ENCODE measurements around the gene GIGYF2. TPM values are rescaled to one million over a fixed set of nuclear protein-coding genes. Genes with fewer than 3 reads are reported as not detected.

GIGYF2 gene
- total RNA-seq, 4 donors from 2014 or later: 62.6 to 88.3 (median 67.7) TPM

DNA sequence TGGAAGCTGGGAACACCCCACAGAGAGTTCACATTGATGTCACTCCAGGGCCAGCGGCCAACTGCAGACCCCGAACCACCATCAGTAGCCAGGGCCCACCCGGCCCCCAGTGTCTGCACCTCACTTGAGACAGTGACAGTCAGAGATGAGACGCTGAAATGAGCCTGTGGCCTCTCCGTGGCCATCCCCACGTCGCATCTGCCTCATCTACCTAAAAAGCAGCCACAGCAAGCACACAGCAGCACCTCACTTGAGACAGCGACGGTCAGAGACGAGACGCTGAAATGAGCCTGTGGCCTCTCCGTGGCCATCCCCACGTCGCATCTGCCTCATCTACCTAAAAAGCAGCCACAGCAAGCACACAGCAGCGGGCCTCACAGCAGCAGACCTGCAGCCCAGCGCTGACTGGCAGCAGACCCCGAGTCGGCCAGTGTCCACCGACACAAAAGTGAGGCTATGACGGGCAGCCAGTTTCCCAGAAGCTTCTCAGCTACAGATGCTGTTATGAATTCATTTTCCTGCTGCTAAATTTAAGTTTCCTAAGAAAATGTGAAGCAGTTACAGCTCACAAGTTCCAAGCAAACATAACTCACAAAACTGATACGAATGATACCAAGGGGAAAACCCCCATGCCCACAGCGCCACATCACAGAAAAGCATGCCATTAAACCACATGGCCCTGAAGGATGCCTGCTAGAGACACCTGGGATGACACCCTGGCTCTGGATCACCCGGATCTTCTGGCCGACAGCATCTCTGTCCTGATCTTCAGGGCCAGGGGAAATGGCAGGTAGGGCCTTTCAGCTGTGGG, 200.7 kb downstream of the GIGYF2 start:
- Histone ChIP-seq H3K9me3 (no peaks in the 10 kb centered on the region), H3K27ac (no peak overlapping the region), H3K4me3 (no peak overlapping the region), H3K36me3 (no peaks in the 10 kb centered on the region), H3K4me1 (no peaks in the 10 kb centered on the region), H3K27me3 (peaks cover 45% of the 10 kb centered on the region)
- TF ChIP-seq POLR2A (IDR thresholded peaks at IDR 0.05): no peak
- TF ChIP-seq, protein P1, sequence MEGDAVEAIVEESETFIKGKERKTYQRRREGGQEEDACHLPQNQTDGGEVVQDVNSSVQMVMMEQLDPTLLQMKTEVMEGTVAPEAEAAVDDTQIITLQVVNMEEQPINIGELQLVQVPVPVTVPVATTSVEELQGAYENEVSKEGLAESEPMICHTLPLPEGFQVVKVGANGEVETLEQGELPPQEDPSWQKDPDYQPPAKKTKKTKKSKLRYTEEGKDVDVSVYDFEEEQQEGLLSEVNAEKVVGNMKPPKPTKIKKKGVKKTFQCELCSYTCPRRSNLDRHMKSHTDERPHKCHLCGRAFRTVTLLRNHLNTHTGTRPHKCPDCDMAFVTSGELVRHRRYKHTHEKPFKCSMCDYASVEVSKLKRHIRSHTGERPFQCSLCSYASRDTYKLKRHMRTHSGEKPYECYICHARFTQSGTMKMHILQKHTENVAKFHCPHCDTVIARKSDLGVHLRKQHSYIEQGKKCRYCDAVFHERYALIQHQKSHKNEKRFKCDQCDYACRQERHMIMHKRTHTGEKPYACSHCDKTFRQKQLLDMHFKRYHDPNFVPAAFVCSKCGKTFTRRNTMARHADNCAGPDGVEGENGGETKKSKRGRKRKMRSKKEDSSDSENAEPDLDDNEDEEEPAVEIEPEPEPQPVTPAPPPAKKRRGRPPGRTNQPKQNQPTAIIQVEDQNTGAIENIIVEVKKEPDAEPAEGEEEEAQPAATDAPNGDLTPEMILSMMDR (IDR thresholded peaks at IDR 0.05): no peak
- TF ChIP-seq POLR2AphosphoS5 (IDR thresholded peaks at IDR 0.05): no peak
- no peak for TF ChIP-seq EP300 (IDR thresholded peaks at IDR 0.05)
- WGBS, 2 donors (ENCODE audit: low coverage in 1 of 2): 67 to 94% methylated on average over 1 to 8 of the region's 24 CpGs
- ATAC-seq: no peak

DNA sequence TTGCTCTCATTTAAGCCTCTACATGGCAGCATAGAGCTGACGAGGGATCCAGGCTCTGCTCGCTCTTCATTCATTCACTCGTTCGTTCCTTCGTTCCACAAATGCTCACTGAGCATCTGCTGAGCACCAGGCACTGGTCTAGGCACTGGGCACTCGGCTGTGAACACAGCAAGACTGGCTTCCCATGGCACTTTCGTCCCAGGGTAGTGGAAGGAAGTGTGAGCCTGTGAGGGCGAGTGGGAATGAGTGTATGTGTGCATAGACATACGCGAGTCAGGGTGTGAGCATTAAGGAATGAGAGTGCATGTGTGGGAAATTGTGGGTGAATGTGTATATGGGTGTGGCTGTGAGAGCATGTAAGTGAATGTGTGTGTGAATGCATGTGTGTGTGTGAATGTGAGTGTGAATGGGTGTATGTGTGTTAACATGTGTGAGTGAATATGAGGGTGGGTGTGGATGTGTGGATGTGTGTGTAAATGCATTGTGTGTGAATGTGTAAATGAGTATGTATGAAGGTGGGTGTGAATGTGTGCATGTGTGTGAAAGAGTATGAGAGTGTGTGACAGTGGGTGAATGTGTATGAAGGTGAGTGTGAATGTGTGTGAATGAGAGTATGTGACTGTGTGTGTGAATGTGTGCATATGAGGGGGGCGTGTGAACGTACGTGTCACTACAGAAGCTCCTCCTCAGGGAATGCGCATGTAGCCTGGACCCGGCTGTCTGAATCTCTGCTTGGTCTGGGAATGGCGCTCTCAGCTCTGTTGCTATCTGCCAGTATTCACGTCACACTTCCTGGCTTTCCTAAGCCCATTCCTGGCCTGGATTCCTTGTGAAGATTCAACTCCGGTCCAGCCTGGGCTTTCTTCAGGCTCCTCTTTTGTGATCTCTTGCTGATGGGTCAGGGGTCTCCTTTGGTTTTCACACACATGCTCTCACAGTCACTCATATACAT, 201.7 kb downstream of the GIGYF2 start:
- no peak for TF ChIP-seq POLR2AphosphoS5 (IDR thresholded peaks at IDR 0.05)
- TF ChIP-seq POLR2A (IDR thresholded peaks at IDR 0.05): no peak
- no peak for TF ChIP-seq EP300 (IDR thresholded peaks at IDR 0.05)
- TF ChIP-seq, protein P1 (IDR thresholded peaks at IDR 0.05): no peak
- H3K36me3 ChIP-seq: no peaks in the 10 kb centered on the region
- H3K27ac ChIP-seq: no peak overlapping the region
- ATAC-seq: no peak
- no peaks in the 10 kb centered on the region for H3K9me3 ChIP-seq
- H3K4me3 ChIP-seq: no peak overlapping the region
- peaks cover 39% of the 10 kb centered on the region for H3K27me3 ChIP-seq
- WGBS, 2 donors (ENCODE audit: low coverage in 1 of 2): 62 to 66% methylated on average over 12 to 18 of the region's 18 CpGs
- no peaks in the 10 kb centered on the region for H3K4me1 ChIP-seq

DNA sequence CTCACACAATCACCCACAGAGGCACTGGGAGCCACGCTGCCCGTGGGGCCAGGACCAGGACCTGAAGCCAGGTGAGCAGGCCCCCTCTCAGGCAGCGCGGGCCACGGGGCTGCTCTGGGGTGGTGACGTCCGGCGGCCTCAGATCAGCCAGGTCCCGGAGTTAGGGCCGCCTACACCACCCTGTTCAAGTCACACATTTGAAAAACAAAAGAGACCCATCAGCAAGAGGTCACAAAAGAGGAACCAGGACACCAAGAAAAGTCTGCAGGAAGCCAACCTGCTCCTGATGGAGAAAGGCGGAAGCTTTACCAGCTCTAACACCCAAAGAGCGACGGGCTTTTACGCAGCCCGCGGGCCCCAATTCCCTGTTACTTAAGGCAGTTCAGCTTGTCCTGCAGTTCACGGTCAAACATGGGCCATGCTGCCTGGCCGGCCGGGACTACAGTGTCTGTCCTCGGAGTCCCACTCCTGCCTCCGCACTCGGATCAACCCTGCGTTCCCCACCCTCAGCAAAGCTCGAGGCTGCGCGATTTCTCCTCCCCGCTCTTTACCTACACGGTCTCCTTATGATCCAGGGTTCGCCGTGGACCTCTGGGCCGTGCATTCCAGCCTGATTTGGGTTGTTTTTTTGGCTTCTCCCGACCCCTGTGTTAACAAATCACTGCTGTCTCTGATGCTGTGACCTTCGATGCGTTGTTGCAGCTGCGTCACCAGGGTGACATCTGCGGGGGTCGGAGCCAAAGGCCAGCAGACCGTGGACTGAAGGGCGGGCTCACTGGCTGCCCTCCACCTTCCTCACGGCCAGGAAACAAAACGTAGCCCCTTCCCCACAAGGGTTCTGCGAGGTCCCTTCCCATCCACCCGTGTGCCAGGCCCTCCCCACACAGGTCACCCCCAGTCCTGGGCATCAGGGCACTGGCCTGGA, 203.9 kb downstream of the GIGYF2 start:
- Histone ChIP-seq H3K9me3 (no peaks in the 10 kb centered on the region), H3K4me3 (no peak overlapping the region), H3K36me3 (no peaks in the 10 kb centered on the region), H3K27ac (no peak overlapping the region), H3K4me1 (no peaks in the 10 kb centered on the region), H3K27me3 (peaks cover 26% of the 10 kb centered on the region)
- no peak for ATAC-seq
- TF ChIP-seq EP300 (IDR thresholded peaks at IDR 0.05) (no peak), POLR2AphosphoS5 (IDR thresholded peaks at IDR 0.05) (no peak), POLR2A (IDR thresholded peaks at IDR 0.05) (no peak)
- WGBS, 2 donors (ENCODE audit: low coverage in 1 of 2): 57 to 64% methylated on average over 11 to 15 of the region's 43 CpGs

DNA sequence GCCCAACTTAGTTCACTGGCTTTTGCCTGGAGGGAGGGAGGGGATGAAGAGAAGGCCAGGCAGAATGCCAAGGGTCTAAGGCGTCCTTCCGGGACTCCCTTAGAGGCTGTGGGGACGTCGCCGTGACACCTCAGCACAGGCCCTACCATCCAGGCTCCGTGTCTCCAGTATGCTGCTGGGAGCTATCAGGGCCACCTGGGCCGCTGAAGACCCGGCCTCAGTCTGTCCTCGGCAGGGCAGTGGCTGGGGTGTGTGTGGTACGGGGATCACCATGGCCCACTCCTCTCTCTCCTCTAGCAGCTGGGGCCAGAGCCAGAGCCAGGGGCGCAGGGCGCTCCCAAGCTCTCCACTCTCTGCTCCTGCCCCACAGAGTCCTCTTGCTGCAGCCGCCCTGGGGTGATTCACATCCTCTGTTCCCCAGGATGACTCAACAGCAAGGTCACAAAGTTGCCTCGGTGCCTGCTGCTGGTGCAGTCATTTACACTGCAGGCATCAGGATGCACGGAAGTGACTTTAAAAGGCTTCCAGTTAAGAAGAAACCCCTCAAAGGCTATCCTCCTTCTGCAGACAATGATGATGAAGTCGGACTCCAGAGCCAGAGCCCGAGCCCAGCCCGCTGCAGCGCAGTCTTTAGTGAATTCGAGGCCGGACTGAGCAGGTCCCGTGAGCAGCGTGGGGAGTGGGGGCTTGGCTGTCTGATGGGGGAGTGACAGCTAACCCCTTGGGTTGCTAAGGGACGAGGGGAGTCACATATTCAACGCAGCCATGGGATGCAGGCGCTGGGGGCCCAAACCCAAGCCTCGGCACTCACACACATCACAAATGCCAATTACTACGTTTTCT, 204.8 kb downstream of the GIGYF2 start:
- Histone ChIP-seq H3K27ac (no peak overlapping the region), H3K4me1 (no peaks in the 10 kb centered on the region), H3K9me3 (no peaks in the 10 kb centered on the region), H3K4me3 (no peak overlapping the region), H3K27me3 (peaks cover 26% of the 10 kb centered on the region), H3K36me3 (no peaks in the 10 kb centered on the region)
- TF ChIP-seq POLR2AphosphoS5 (IDR thresholded peaks at IDR 0.05) (no peak), EP300 (IDR thresholded peaks at IDR 0.05) (no peak)
- TF ChIP-seq, protein P1 (IDR thresholded peaks at IDR 0.05): no peak
- WGBS, 2 donors (ENCODE audit: low coverage in 1 of 2): 60 to 87% methylated on average over 1 to 7 of the region's 28 CpGs
- ATAC-seq: no peak

All from gastroesophageal sphincter (tissue), 4 donors.